Cortex of kidney (tissue), 1 donor: ENCODE results near the gene LSR.

ENCODE experiments used
- DNase-seq: peaks from one replicate; lab custom pipeline; 2025; lab: John Stamatoyannopoulos, UW

LSR gene

DNA sequence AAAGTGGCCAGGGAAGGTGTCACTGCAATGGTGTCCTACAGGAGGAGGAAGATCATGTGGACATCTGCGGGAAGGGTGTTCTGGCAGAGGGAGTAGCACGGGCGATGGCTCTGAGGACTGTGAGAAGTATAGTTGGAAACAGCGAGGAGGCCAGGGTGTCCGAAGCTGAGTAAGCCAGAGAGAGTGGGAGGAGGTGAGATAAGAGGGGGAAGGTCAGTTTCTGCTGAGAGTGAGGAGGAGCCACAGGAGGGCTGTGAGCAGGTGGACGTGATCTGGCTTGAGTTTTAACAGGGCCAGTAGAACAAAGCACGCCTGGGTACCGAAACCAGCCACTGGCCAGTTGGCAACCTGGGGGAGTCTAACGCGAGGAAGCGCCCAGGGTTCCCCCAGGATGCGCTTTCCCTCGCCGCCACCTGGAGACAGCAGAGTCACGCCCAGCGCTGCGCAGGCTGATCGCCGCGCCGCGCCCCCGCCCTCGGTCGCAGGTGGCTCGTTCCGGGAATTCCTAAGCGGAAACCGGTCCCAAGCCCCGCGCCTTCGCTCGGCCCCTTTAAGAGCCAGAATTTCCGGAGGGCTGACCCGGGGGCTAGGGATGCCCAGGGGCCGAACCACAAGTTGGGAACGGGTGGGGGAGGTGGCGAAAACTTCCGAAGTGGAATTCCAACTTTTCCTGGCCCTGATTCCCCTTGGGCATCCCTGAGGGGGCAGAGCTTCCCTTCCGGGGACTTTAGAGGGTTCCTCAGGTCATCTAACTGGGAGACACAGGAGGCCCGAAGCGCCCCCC is 1.1 kb upstream of the LSR start:
- DNase-seq: no peak

DNA sequence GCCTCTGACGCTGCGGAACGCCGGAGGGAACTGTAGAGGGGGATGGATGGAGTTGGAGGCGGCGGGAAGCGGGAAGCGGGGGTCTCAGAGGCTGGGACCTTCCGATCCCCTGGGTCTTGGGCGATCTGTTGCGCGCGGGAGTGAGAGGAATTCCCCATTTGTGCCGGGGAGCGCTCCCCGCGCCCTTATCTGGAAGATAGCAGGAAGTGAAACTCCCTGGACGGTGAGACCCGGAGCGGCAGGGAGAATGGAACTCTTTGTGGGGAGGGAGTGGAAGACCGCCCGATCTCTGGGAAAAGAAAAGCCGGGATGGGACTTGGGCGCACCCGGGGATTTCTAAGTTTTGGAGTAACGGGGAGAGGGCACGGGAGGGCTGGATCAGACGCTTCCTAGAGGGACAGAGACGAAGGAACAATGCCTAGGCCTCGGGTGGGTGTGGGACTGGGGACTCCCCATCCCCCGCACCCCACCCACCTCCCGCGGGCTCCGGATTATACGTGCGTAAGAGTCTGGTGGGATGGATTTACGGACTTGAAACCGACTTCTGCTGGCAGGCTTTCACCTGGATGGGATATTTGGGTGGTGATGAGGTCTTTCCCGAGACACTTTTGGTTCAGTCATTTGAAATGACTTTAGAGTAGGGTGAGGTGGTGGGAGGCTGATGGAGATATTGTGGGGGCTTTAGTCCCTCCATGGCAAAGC is 495 bp downstream of the LSR start:
- DNase-seq: no peak

DNA sequence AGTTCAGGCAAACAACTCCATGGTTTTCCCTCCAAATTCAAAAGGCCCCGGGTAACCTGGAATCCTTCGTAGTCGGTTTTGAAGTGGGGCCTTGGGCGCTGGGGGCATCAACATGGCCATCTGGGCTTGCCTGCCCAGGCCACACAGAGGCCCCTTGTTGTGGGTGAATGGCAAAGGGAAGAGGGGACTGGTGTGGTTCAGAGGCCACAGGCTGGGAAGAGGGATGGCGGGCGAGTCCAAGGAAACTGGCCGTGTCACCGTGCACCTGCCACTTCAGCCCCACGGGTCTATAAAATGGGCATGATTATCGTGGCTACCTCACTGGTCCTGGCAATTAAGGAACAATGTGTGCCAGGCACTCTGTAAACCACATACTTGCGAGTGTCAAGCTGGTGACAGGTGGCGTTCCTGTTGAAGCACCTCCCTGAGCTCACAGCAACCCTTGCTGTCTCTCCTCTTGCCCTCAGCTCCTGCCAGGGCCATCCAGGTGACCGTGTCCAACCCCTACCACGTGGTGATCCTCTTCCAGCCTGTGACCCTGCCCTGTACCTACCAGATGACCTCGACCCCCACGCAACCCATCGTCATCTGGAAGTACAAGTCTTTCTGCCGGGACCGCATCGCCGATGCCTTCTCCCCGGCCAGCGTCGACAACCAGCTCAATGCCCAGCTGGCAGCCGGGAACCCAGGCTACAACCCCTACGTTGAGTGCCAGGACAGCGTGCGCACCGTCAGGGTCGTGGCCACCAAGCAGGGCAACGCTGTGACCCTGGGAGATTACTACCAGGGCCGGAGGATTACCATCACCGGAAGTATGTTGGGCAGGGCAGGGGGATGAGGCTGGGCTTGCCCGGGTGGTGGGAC is 1.3 kb downstream of the LSR start:
- DNase-seq: no peak

DNA sequence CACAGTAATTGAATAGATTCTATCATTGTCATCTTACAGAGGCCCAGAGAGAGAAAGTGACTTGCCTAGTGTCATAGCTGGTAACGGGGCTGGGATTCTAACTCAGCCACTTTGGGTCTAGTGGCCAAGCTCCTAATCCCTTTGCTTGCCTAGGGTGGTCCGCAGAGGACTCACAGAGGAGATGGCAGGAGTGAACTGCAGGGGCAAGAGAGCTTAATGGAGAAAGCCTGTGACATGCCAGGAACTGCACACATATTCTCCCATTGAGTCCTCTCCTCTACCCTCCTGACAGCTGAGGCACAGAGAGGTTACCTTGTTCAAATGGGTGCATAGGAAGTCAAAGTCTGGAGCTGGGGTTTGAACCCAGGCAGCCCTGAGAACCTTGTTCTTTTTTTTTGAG is 2.7 kb downstream of the LSR start:
- no peak for DNase-seq

DNA sequence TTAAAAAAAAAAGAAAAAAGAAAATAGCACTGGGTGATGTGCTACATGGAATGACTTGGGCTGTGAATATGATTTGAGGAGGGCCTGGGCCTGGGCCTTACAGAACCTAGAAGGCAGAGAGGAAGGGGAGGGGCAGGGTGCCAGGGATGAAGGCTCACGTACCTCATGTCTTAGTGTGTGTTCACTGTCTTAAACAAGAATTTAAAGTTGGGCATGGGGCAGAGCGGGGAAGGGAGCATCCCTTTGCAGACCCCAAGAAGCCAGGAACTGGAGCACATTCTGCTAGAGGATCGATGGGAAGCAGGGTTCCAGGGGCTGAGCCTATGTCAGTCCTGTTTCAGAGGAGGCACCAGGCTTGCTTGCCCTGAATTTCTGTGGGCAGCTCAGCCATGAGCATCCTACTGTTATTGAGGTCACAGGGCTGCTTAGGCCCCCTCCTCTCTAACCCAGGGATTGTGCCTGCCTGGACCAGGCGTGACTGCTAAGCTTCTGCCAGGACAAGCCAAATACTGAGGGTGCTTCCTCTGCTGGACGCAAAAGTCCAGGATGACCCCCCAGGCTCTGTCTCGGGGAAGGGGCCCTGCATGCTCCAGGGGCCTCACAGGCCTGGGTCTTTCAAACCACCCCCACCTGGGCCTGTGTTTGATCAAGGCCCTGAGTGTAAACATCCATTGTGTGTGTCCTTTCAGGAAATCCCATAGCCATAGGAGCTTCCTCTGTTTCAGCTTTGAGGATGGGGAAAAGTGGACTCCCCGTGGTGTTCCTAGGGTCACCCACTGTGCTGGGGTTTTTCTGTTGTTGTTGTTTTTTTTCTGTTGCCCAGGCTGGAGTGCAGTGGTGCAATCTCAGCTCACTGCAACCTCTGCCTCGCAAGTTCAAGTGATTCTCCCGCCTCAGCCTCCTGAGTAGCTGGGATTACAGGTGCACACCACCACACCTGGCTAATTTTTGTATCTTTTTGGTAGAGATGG is 4.8 kb downstream of the LSR start:
- DNase-seq: no peak

DNA sequence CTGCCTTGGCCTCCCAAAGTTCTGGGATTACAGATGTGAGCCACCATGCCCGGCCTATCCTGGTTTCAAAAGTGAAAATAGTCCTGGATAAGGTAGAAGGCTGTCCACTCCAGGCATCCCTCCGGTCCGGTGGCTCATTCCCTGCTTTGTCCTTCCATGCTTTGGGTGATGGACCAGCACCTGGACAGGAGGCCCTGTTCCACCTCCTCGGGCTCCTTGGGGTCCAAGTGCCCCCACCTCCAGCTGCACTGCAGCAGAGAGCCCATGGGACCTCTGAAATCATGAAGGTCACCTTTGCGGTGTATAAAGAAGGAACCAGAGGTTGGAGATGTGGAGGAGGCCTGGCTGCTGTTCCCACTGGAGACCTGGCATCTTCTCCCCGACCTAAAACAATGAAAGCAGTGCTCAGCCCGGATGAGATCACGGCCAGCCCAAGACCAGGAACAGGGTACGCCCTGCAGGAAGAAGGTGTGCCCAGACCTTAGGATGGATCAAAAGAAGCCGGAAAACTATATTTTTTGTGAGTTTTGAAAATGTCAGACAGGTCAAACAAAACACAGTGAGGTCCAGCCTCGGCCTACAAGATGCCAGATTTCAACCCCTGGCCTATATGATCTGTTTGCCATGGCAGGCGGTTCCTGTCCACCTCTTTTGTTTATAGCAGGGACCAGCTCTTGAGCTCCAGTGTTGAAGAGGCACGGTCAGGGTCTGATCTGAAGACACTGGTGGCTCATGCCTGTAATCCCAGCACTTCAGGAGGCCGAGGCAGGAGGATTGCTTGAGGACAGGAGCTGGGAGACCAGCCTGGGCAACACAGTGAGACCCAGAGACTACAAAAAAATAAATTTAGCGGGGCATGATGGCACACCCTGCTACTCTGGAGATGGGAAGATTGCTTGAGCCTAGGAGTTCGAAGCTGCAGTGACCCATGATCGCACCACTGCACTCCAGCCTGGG is 5.8 kb downstream of the LSR start:
- no peak for DNase-seq

DNA sequence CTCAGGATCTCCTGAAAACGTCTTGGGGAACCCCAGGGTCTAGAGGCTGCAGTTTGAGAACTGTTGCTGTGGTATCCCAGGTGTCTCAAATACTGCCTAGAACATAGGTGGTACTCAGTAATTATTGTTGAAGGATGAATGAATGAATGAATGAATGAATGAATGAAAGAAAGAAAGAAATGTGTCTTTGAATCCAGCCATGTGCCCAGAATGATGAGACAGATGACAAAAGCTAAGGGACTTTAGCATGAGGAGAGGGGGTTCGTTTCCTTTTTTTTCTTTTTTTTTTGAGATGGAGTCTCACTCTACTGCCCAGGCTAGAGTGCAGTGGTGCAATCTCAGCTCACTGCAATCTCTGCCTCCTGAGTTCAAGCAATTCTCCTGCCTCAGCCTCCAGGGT is 7.8 kb downstream of the LSR start:
- DNase-seq: no peak

DNA sequence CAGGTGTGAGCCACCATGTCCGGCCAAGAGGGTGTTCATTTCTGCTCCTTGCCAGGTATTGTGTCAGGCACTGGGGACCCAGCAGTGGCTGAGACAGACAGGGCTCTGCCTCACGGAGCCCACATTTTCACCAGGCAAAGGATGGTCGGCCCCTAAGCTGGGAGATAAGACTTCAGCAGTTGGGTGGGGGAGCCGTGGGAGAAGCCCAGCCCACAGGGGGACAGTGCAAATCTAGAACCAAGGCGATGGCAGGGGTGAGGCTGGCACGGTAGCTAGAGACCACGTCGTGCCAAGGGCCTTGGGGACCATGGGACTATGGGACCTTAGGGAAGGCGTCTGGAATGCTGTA is 8.3 kb downstream of the LSR start:
- DNase-seq: no peak

DNA sequence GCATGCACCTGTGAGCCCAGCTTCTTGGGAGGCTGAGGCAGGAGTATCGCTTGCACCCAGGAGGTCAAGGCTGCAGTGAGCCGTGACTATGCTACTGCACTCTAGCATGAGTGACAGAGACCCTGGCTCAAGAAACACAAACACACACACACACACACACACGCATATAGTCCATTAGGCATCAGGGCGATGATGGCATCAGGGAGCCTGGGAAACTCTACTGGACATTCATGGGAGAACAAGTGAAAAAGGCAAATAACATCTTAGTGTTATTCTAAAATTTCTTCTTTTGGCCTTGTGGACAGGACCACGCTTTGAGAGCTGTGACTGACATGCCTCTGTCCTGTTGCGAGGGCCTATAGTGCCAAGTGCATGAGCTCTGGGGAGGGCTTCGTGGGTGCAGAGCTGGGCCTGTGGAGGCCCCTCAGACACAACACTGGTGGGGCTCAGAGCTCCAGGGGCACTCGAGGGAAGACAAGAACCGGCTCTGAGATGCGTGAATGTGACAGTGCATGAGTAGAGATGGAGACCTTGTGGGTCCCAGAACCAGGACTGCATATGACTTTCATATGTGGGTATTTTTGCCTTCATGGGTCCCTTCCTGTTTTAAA is 12.0 kb downstream of the LSR start:
- no peak for DNase-seq

DNA sequence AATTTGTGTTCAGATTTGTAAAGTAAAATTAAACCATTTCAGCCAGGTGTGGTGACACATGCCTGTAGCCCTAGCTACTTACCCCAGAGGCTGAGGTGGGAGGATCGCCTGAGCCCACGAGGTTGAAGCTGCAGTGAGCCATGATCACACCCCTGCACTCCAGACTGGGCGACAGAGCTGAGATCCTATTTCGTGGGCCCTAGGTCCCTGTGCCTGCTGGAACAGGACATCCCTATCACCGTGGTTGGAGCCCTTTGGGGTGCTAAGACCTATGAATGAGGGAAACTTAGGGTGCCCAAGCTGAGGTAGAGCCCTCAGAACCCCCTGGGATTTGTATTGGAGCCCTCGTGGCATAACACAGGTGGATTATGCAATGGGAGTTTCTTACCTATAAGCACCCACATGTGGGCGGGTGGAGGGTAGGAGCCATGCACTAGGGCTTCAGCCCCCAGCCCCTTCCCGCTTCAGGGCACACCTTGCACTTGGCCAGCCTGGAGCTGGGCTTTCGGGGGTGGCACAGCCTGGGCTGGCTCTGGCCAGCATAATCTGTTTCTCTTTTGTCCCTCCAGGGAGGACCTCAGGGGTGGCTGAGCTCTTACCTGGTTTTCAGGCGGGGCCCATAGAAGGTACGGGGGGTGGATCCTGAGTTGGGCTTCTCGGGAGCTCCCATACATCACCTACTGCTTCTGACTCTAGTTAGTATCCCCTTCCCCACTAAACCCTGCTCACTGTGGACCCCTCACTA is 12.7 kb downstream of the LSR start:
- DNase-seq: no peak

DNA sequence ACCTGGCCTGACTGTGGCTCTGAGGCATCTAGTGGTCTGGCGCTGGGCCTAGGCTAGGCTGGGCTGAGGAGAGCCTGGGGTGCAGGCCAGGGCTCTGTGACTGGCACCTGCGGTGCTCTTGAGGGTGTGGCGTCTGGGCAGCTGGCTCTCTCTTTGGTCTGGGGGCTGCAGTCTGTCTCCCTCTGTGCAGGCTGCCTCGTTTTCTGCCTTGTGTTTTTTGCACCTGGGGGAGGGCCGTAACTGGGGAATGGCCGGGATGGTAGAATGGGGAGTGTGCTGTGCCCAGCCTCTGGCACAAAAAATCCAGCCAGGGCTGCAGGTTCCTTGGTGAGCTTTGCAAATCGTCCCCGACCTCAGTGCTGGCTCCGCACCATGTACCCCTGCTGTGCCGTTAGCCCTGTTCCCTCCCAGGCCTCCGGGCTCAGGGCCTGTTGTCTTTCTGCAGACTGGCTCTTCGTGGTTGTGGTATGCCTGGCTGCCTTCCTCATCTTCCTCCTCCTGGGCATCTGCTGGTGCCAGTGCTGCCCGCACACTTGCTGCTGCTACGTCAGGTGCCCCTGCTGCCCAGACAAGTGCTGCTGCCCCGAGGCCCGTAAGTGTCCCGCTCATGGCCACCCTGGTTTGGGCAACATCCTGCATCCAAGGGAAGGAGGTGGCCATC is 13.4 kb downstream of the LSR start:
- no peak for DNase-seq

DNA sequence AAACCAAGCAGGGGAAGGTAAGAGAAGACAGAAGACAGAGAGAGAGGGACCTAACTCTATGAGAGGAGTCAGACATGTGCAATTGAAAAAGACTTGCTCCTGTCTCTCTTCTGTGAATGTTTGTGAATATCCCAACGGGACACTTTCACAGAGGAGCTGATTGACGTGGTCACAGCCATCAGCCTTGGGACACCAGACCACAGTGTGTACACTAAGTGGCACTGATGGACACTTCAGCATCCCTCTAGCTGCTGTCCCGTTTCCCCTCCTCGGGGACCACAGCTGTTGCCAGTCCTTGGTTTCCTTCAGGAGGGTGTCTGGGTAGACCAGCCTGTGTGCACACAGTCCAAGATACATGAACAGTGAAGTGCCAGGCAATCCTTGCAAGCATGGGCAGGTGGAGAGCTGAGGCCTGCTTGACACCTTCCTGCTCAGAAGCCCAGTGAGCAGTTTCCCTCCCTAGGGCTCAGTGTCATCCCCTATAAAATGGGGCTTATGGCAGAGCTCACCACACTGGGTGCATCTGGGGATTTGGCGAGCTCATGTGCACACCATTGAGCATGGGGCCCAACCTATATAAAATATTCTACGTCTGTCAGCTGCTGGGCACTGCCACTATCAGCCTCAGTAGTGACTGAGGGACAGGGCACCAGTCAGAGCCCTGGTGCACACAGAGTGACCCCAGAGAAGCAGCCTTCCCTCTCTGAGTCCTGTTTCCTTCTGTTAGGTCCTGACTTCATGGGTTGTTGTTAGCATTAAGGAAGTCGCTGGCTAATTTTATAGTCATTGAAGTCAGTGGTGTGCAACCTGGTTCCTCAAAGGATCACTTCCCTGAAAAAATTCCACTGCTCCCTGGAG is 15.7 kb downstream of the LSR start:
- DNase-seq: no peak

DNA sequence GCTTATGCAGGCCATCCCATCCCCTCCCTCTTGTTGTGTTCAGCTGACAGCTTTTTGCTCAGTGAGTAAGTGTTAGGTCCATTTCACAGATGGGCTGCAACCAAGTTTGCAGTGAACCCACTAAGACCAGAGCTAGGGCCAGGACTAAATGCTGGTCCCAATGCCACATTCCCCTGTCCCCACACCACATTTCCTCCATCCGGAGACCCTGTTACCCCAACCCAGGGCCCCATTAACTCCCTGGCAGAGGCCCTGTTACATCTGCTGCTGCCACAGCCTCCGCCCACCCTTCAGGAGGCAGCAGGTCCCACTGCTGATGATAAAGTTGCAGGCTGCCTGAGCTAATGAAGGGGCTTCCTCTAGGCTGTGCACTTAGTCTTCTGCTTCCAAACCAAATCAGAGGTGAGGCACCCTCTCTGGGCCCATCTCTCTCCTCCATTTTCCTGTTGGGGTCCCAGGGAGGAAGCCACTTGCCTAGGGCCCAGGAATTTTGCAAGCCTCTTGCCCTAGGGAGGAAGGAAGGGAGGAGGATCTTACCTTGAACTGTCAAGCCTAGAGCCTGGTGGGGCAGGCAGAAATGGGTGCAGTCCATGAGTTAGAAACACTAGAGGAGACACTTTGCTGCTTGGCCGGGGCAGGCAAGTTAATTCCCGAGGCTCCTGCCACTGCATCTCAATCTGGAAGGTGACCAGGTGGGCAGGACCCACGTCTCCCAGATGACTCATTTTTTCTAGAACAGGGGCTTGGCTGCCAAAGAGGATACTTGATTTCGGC is 16.5 kb downstream of the LSR start:
- DNase-seq: no peak

DNA sequence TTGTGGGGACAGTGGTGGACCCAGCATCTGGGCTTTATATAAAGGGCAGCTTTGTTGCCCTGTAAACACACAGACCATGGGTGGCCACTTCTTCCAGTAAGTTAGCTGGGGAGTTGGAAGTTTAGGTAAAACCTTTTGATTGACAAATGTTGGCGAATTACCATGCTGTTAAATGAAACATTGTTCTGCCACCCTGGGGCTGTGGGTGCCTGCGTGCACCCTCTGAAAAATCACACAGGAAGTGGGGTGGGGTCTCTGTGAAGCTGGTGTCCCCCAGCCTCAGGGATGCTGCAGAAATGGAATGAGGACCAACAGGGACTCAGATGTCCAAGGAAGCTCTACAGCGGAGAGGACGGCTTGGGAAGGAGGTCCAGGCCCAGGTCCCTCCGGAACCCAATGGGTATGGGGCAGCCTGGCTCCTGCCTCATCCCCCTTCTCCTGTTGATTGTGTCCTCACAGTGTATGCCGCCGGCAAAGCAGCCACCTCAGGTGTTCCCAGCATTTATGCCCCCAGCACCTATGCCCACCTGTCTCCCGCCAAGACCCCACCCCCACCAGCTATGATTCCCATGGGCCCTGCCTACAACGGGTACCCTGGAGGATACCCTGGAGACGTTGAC is 17.2 kb downstream of the LSR start:
- DNase-seq: no peak

DNA sequence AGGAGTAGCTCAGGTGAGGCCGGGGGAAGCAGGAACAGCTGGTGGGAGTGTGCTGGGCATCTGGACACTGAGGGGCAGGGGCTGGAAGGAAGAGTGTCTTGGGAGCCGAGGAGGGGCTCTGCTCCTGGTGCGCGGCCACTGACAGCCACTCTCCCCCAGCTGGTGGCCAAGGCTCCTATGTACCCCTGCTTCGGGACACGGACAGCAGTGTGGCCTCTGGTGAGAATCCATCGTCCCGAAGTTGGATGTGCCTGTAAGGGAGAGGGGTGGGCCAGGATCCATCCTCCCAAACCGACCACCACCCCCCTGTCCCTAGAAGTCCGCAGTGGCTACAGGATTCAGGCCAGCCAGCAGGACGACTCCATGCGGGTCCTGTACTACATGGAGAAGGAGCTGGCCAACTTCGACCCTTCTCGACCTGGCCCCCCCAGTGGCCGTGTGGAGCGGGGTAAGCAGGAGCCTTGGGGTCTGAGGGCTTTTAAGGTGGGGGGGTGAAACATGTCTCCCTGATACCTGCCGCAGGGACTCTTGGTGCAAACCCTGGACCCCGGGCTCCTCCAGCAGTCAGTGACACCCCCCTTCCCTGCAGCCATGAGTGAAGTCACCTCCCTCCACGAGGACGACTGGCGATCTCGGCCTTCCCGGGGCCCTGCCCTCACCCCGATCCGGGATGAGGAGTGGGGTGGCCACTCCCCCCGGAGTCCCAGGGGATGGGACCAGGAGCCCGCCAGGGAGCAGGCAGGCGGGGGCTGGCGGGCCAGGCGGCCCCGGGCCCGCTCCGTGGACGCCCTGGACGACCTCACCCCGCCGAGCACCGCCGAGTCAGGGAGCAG is 17.9 kb downstream of the LSR start:
- no peak for DNase-seq

DNA sequence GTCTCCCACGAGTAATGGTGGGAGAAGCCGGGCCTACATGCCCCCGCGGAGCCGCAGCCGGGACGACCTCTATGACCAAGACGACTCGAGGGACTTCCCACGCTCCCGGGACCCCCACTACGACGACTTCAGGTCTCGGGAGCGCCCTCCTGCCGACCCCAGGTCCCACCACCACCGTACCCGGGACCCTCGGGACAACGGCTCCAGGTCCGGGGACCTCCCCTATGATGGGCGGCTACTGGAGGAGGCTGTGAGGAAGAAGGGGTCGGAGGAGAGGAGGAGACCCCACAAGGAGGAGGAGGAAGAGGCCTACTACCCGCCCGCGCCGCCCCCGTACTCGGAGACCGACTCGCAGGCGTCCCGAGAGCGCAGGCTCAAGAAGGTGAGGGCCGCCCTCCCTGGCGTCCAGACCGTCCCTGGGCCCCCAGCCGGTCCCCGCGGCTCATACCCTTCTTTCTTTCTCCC is 18.6 kb downstream of the LSR start:
- no peak for DNase-seq
